ENCODE data around the gene TMED1.

- TF ChIP-seq CTCF (IDR thresholded peaks at IDR 0.05) (no peak), ZFX (IDR thresholded peaks at IDR 0.05; ENCODE audit: borderline replicate concordance) (no peak)
Observed at GRCh38 chr19:10848230-10848856, 12.3 kb upstream of the TMED1 start, which contains the start of gene C19orf38.
